NOMO-1 (cell line): ENCODE results near the gene PBRM1.
"Not testable (repeated sequence)": the region's sequence is repeated elsewhere in the genome, so short reads cannot be mapped to it uniquely, and the experiment has no call there.

Experiments used
- DNase-seq, 2 experiments: peaks; one replicate each; lab custom pipeline; 2025; ENCODE audit not compliant: unreplicated experiment in 2 of 2; lab: John Stamatoyannopoulos, UW

PBRM1 gene

GRCh38 chr3:52527039-52527731 is 158.5 kb downstream of the PBRM1 start:
- no peak for DNase-seq

GRCh38 chr3:52526671-52527038 is 159.1 kb downstream of the PBRM1 start:
- not testable (repeated sequence) for DNase-seq

GRCh38 chr3:52525680-52526561 is 159.8 kb downstream of the PBRM1 start:
- DNase-seq, result no peak

GRCh38 chr3:52524752-52525679 is 160.7 kb downstream of the PBRM1 start:
- no peak for DNase-seq

GRCh38 chr3:52524258-52524751 is 161.4 kb downstream of the PBRM1 start:
- no peak for DNase-seq

GRCh38 chr3:52523386-52524257 is 162.1 kb downstream of the PBRM1 start:
- DNase-seq, result no peak

- DNase-seq, result no peak
Observed at GRCh38 chr3:52522651-52523251, 163.0 kb downstream of the PBRM1 start.

GRCh38 chr3:52521881-52522650 is 163.6 kb downstream of the PBRM1 start:
- DNase-seq, result no peak

- no peak for DNase-seq
Observed at GRCh38 chr3:52521488-52521824, 164.3 kb downstream of the PBRM1 start.

- DNase-seq, result no peak
Observed at GRCh38 chr3:52520716-52521487, 164.8 kb downstream of the PBRM1 start.

GRCh38 chr3:52520141-52520667 is 165.5 kb downstream of the PBRM1 start:
- DNase-seq, result no peak

- DNase-seq, result no peak
Observed at GRCh38 chr3:52519445-52520140, 166.1 kb downstream of the PBRM1 start.

GRCh38 chr3:52518723-52519444 is 166.8 kb downstream of the PBRM1 start:
- no peak for DNase-seq

GRCh38 chr3:52517796-52518722 is 167.7 kb downstream of the PBRM1 start:
- no peak for DNase-seq

- no peak for DNase-seq
Observed at GRCh38 chr3:52516509-52517195, 169.1 kb downstream of the PBRM1 start.
